Activated B cell treated with CpG ODN at 0.5 μM for 24 hours (primary cell): ENCODE results near the gene CASP10. TPM values are rescaled to one million over a fixed set of nuclear protein-coding genes. Genes with fewer than 3 reads are reported as not detected.

Source experiments
- ATAC-seq: fragments of 200-7000 bp; cut with Tn5 transposase; one replicate; pipeline ENCODE4 v1.10.0; 2021; ENCODE audit warnings: low read depth, mild to moderate bottlenecking, moderate library complexity
- CTCF ChIA-PET: fragments of 350-600 bp; sonication (Branson Sonifier 250); formaldehyde crosslinking; loops from one replicate; lab custom pipeline; 2021; ENCODE audit warnings: antibody characterized with exemption; lab: Charles Lee
- POLR2A ChIA-PET: fragments of 350-600 bp; sonication (Branson Sonifier 250); formaldehyde crosslinking; loops from one replicate; lab custom pipeline; 2021; ENCODE audit warnings: antibody characterized with exemption; lab: Charles Lee
- DNase-seq: peaks from one replicate; pipeline ENCODE4 v3.0.0; 2022
- H3K27ac Mint-ChIP-seq: one replicate; pipeline ENCODE4 v1.8.0; 2020; ENCODE audit warnings: mixed read lengths
- H3K27me3 Mint-ChIP-seq: one replicate; pipeline ENCODE4 v1.8.0; 2021; ENCODE audit warnings: mixed read lengths
- H3K36me3 Mint-ChIP-seq: one replicate; pipeline ENCODE4 v1.8.0; 2021; ENCODE audit warnings: low read depth, mixed read lengths
- H3K4me1 Mint-ChIP-seq: one replicate; pipeline ENCODE4 v1.8.0; 2021; ENCODE audit warnings: mixed read lengths
- H3K4me3 Mint-ChIP-seq: one replicate; pipeline ENCODE4 v1.8.0; 2020; ENCODE audit warnings: mild to moderate bottlenecking, mixed read lengths
- H3K9me3 Mint-ChIP-seq: one replicate; pipeline ENCODE4 v1.8.0; 2020; ENCODE audit warnings: mixed read lengths
- CTCF ChIP-seq: fragments of 200-600 bp; IDR thresholded peaks from one replicate; pipeline ENCODE4 v1.8.0; 2022; ENCODE audit warnings: antibody characterized with exemption, mild to moderate bottlenecking
- intact Hi-C: fragments of 100-400 bp; cut with micrococcal nuclease; formaldehyde crosslinking; loops from one replicate; pipeline ENCODE4 v1.15.1; 2024
- total RNA-seq: library from RNA; stranded (reverse); gene quantifications from 2 replicates; pipeline ENCODE4 v1.2.3, GENCODE V29; 2022

Gene CASP10
- total RNA-seq, 1 donor from 2014 or later: 13.8 TPM

DNA sequence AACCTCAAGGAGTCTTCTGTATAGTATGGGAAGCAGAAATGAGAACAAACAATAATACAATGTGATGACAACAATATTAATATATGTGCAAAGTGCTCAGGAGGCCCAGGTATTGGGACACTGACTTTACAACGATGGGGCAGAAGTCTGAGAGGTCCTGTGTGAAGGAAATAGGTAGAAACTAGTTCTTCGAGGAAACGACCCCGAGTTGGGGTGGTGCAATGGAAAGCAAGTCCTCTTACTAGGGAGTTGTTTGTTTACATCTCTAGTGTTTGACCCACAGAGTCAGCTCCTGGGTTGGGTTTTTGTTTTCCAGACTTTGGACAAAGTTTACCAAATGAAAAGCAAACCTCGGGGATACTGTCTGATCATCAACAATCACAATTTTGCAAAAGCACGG is 93.6 kb downstream of the CASP10 start:
- Mint-ChIP-seq H3K27me3 (no peaks in the 10 kb centered on the region), H3K36me3 (peaks cover 85% of the 10 kb centered on the region), H3K27ac (peak overlapping the region; percentile 12), H3K9me3 (no peaks in the 10 kb centered on the region), H3K4me1 (peaks cover 25% of the 10 kb centered on the region), H3K4me3 (no peak overlapping the region)
- no peak for TF ChIP-seq CTCF
- ATAC-seq (no peak), DNase-seq (no peak)
- intact Hi-C loops: loop anchor here (1.0 kb wide), 1 partner anchor 40 kb away; no protein-coding TSS in a partner anchor
- ChIA-PET POLR2A (no interaction called here), CTCF (interaction anchor here (2.0 kb wide), 1 partner anchor 40 kb away, joined by 6 read pairs; no protein-coding TSS in a partner anchor)

Other genes starting within 250 kb of the CASP10 start
- gene ORC2, start 219.5 kb upstream of the CASP10 start, total RNA-seq: 36.8 and 38.1 TPM in 2 replicates
- 32.0 and 39.6 TPM in 2 replicates for gene HYCC2, start 111.5 kb upstream of the CASP10 start, total RNA-seq
- 85.4 and 94.2 TPM in 2 replicates for gene NDUFB3, start 111.1 kb upstream of the CASP10 start, total RNA-seq
- 274 and 320 TPM in 2 replicates for gene CFLAR, start 67.0 kb upstream of the CASP10 start, total RNA-seq
- 74.2 and 84.4 TPM in 2 replicates for gene CASP8, start 77.4 kb downstream of the CASP10 start, total RNA-seq
- 3.5 and 4.6 TPM in 2 replicates for gene FLACC1, start 174.2 kb downstream of the CASP10 start, total RNA-seq